Measurements from ENCODE around the gene VPS18. TPM values are rescaled to one million over a fixed set of nuclear protein-coding genes. Genes with fewer than 3 reads are reported as not detected.

Gene VPS18
- total RNA-seq, 1 experiment from 2014 or later, result 13.2 TPM

- BruUV-seq (replicated peaks), result no TSS peak
- H3K9me3 Mint-ChIP-seq (ENCODE audit: unreplicated experiment), result no peaks in the 10 kb centered on the region
- CTCF ChIA-PET, result interaction anchor here (0.7 to 6.1 kb wide), 4 partner anchors 10 to 252 kb away, joined by 3 to 48 read pairs (median 4); no protein-coding TSS in a partner anchor
- DNase-seq (ENCODE audit: unreplicated experiment), result no peak
- POLR2A ChIA-PET, result no interaction called here
- no peak for TF ChIP-seq CTCF (IDR thresholded peaks at IDR 0.05; ENCODE audit: unreplicated experiment)
- H3K27ac Mint-ChIP-seq (ENCODE audit: low read depth, unreplicated experiment), result no peak overlapping the region
- intact Hi-C loops (cut with micrococcal nuclease), result no loop called here
- H3K27me3 Mint-ChIP-seq (ENCODE audit: insufficient read depth, unreplicated experiment), result peaks cover 45% of the 10 kb centered on the region
- H3K36me3 Mint-ChIP-seq (ENCODE audit: insufficient read depth, unreplicated experiment), result no peaks in the 10 kb centered on the region
- peaks cover 13% of the 10 kb centered on the region for H3K4me1 Mint-ChIP-seq (ENCODE audit: insufficient read depth, unreplicated experiment)
- H3K4me3 Mint-ChIP-seq (ENCODE audit: unreplicated experiment), result no peak overlapping the region
Observed at GRCh38 chr15:40932156-40932555, 37.9 kb downstream of the VPS18 start.

- Mint-ChIP-seq H3K4me1 (ENCODE audit: insufficient read depth, unreplicated experiment) (peaks cover 15% of the 10 kb centered on the region), H3K27me3 (ENCODE audit: insufficient read depth, unreplicated experiment) (peaks cover 37% of the 10 kb centered on the region), H3K27ac (ENCODE audit: low read depth, unreplicated experiment) (no peak overlapping the region), H3K9me3 (ENCODE audit: unreplicated experiment) (no peaks in the 10 kb centered on the region), H3K36me3 (ENCODE audit: insufficient read depth, unreplicated experiment) (peaks cover under 1% of the 10 kb centered on the region), H3K4me3 (ENCODE audit: unreplicated experiment) (no peak overlapping the region)
- POLR2A ChIA-PET, result no interaction called here
- TF ChIP-seq CTCF (IDR thresholded peaks at IDR 0.05; ENCODE audit: unreplicated experiment), result no peak
- DNase-seq (ENCODE audit: unreplicated experiment), result no peak
- CTCF ChIA-PET, result interaction anchor here (1.1 to 6.1 kb wide), 2 partner anchors 9 to 14 kb away, joined by 4 to 48 read pairs; no protein-coding TSS in a partner anchor
- no TSS peak for BruUV-seq (replicated peaks)
- intact Hi-C loops (cut with micrococcal nuclease), result no loop called here
Observed at GRCh38 chr15:40932649-40933516, 38.6 kb downstream of the VPS18 start.

- no peak for DNase-seq (ENCODE audit: unreplicated experiment)
- Mint-ChIP-seq H3K9me3 (ENCODE audit: unreplicated experiment) (no peaks in the 10 kb centered on the region), H3K4me3 (ENCODE audit: unreplicated experiment) (no peak overlapping the region), H3K36me3 (ENCODE audit: insufficient read depth, unreplicated experiment) (peaks cover 5% of the 10 kb centered on the region), H3K27me3 (ENCODE audit: insufficient read depth, unreplicated experiment) (peaks cover 31% of the 10 kb centered on the region), H3K4me1 (ENCODE audit: insufficient read depth, unreplicated experiment) (peaks cover 17% of the 10 kb centered on the region), H3K27ac (ENCODE audit: low read depth, unreplicated experiment) (no peak overlapping the region)
- ChIA-PET CTCF (interaction anchor here (6.1 kb wide), 1 partner anchor 8 kb away, joined by 48 read pairs; no protein-coding TSS in a partner anchor), POLR2A (no interaction called here)
- BruUV-seq (replicated peaks), result no TSS peak
- TF ChIP-seq CTCF (IDR thresholded peaks at IDR 0.05; ENCODE audit: unreplicated experiment), result no peak
- intact Hi-C loops (cut with micrococcal nuclease), result no loop called here
Observed at GRCh38 chr15:40933517-40933902, 39.3 kb downstream of the VPS18 start.

GRCh38 chr15:40934457-40934856, 40.2 kb downstream of the VPS18 start:
- DNase-seq (ENCODE audit: unreplicated experiment), result no peak
- intact Hi-C loops (cut with micrococcal nuclease), result no loop called here
- H3K9me3 Mint-ChIP-seq (ENCODE audit: unreplicated experiment), result no peaks in the 10 kb centered on the region
- peaks cover 22% of the 10 kb centered on the region for H3K27me3 Mint-ChIP-seq (ENCODE audit: insufficient read depth, unreplicated experiment)
- no TSS peak for BruUV-seq (replicated peaks)
- H3K4me3 Mint-ChIP-seq (ENCODE audit: unreplicated experiment), result no peak overlapping the region
- no peak for TF ChIP-seq CTCF (IDR thresholded peaks at IDR 0.05; ENCODE audit: unreplicated experiment)
- H3K36me3 Mint-ChIP-seq (ENCODE audit: insufficient read depth, unreplicated experiment), result peaks cover 5% of the 10 kb centered on the region
- CTCF ChIA-PET, result interaction anchor here (1.5 kb wide), 1 partner anchor 88 kb away, joined by 5 read pairs; no protein-coding TSS in a partner anchor
- POLR2A ChIA-PET, result no interaction called here
- H3K4me1 Mint-ChIP-seq (ENCODE audit: insufficient read depth, unreplicated experiment), result peaks cover 13% of the 10 kb centered on the region
- H3K27ac Mint-ChIP-seq (ENCODE audit: low read depth, unreplicated experiment), result no peak overlapping the region

Data from MCF 10A (cell line).